Ramos (cell line): Measurements from ENCODE around the gene EVC.

Experiments used
- in situ Hi-C: fragments of 300-500 bp; cut with MboI; formaldehyde crosslinking; loops from one replicate; pipeline ENCODE4 v1.14.3; 2022; ENCODE audit warnings: low sequenced_read_pairs; ENCODE audit not compliant: unreplicated experiment

The EVC gene

GRCh38 chr4:5707778-5708448 is 3.1 kb upstream of the EVC start:
- in situ Hi-C loops = no loop called here

GRCh38 chr4:5708449-5709206 is 2.4 kb upstream of the EVC start, which contains the start of gene EVC2:
EVC2 (minus strand) TSS chr4:5708559; CDS start chr4:5708513, 46 bp downstream.
- in situ Hi-C loops = no loop called here

GRCh38 chr4:5709207-5709575 is 1.8 kb upstream of the EVC start:
- in situ Hi-C loops = no loop called here

- in situ Hi-C loops = no loop called here
These were observed 688 bp upstream of the EVC start for GRCh38 chr4:5710065-5710960.

- in situ Hi-C loops = no loop called here
These were observed 631 bp downstream of the EVC start for GRCh38 chr4:5711479-5712184.

GRCh38 chr4:5712517-5712916 is 1.5 kb downstream of the EVC start:
- in situ Hi-C loops = no loop called here

- in situ Hi-C loops = no loop called here
These were observed 1.9 kb downstream of the EVC start for GRCh38 chr4:5712931-5713330.

GRCh38 chr4:5713861-5714260 is 2.9 kb downstream of the EVC start:
- in situ Hi-C loops = no loop called here

- in situ Hi-C loops = no loop called here
These were observed 4.4 kb downstream of the EVC start for GRCh38 chr4:5715357-5715756.

GRCh38 chr4:5716391-5716790 is 5.4 kb downstream of the EVC start:
- in situ Hi-C loops = no loop called here

GRCh38 chr4:5717449-5718158 is 6.6 kb downstream of the EVC start:
- in situ Hi-C loops = no loop called here

- in situ Hi-C loops = no loop called here
These were observed 7.4 kb downstream of the EVC start for GRCh38 chr4:5718411-5718810.

- in situ Hi-C loops = no loop called here
These were observed 8.5 kb downstream of the EVC start for GRCh38 chr4:5719350-5720055.

- in situ Hi-C loops = no loop called here
These were observed 9.3 kb downstream of the EVC start for GRCh38 chr4:5720157-5720850.

GRCh38 chr4:5720980-5721379 is 10.0 kb downstream of the EVC start:
- in situ Hi-C loops = no loop called here

- in situ Hi-C loops = no loop called here
These were observed 10.9 kb downstream of the EVC start for GRCh38 chr4:5721923-5722322.

- in situ Hi-C loops = no loop called here
These were observed 11.3 kb downstream of the EVC start for GRCh38 chr4:5722328-5722727.

GRCh38 chr4:5724377-5724776 is 13.4 kb downstream of the EVC start:
- in situ Hi-C loops = no loop called here
